Ovary (tissue), 3 donors: ENCODE data around the gene AGT.

Experiments used
- EP300 ChIP-seq: sonication (generic); formaldehyde crosslinking; IDR thresholded peaks from one replicate; pipeline ENCODE4 v1.6.1; 2017; ENCODE audit warnings: antibody characterized with exemption
- TF ChIP-seq, protein P1 (sequence below), 3 donors: fragments of 450-650 bp in 2 of 3; fragments of 200-600 bp in 1 of 3; IDR thresholded peaks; one replicate each; pipeline versions ENCODE4 v1.5.1 to v1.8.0; 2016 to 2022; ENCODE audit warnings: antibody characterized with exemption in 3 of 3, mild to moderate bottlenecking in 1 of 3
- donor health status: DM: no; HTN: no; CAD: no.

DNA sequence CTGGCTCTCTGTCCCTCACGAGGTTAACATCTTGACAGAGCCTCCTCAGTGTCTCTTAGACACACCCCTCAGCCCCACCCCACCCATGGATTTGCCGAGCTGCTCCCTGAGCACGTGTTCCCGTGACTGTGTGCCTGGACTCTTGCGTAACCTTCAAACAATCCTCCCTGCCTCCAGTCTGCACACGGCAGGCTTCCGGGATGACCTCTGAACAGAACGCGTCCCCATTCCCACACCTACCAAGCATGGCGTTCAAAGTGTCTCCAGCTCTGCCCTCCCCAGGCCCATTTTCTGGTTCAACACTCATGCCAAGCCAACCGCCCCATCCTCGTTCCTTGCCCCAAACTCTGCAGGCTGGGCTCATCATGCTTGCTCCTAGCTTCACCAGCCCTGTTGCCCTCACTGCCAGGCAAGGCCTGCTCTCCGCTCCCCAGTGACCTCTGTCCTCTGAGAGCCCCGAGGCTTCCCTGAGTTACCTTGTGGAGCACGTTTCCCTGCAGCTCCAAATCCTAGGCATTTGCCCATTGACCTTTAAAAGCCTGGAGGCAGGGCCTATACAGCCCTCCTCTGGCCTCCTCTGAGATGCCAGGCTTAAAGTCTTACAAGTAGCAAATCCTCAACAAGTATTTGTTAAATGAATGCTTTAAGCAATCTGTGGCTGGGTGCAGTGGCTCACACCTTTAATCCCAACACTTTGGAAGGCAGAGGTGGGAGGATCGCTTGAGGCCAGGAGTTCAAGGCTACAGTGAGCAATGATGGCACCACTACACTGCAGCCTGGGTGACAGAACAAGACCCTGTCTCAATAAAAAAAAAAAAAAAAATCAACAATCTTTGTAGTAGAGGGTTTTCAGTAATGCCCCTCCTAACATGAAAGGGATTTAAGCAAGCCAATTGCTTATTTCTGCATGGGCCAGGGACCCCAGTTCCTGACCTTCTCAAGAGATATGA is 5.0 kb downstream of the AGT start:
- TF ChIP-seq, protein P1, sequence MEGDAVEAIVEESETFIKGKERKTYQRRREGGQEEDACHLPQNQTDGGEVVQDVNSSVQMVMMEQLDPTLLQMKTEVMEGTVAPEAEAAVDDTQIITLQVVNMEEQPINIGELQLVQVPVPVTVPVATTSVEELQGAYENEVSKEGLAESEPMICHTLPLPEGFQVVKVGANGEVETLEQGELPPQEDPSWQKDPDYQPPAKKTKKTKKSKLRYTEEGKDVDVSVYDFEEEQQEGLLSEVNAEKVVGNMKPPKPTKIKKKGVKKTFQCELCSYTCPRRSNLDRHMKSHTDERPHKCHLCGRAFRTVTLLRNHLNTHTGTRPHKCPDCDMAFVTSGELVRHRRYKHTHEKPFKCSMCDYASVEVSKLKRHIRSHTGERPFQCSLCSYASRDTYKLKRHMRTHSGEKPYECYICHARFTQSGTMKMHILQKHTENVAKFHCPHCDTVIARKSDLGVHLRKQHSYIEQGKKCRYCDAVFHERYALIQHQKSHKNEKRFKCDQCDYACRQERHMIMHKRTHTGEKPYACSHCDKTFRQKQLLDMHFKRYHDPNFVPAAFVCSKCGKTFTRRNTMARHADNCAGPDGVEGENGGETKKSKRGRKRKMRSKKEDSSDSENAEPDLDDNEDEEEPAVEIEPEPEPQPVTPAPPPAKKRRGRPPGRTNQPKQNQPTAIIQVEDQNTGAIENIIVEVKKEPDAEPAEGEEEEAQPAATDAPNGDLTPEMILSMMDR (IDR thresholded peaks at IDR 0.05) = no peak
- no peak for TF ChIP-seq EP300
